Upper lobe of left lung (tissue), 6 donors: Measurements from ENCODE around the gene KCNJ14. TPM values are rescaled to one million over a fixed set of nuclear protein-coding genes. Genes with fewer than 3 reads are reported as not detected.

Experiments
- ATAC-seq, 2 donors: fragments of 200-7000 bp; cut with Tn5 transposase; one replicate each; pipeline ENCODE4 v1.9.1; 2022; ENCODE audit warnings: mild to moderate bottlenecking in 2 of 2, moderate library complexity in 2 of 2; ENCODE audit not compliant: low FRiP score in 2 of 2
- DNase-seq, 2 donors: peaks; one replicate each; pipeline ENCODE4 v3.0.0-alpha.2; 2019 to 2020
- H3K27ac ChIP-seq, 4 donors: fragments of 200-600 bp; sonication (generic); one replicate each; pipeline ENCODE4 v1.5.1; 2016 to 2019
- H3K27me3 ChIP-seq, 4 donors: fragments of 200-600 bp; sonication (generic); one replicate each; pipeline ENCODE4 v1.5.1; 2017 to 2019
- H3K36me3 ChIP-seq, 4 donors: fragments of 200-600 bp; sonication (generic); one replicate each; pipeline ENCODE4 v1.5.1; 2016 to 2019
- H3K4me1 ChIP-seq, 4 donors: fragments of 200-600 bp; sonication (generic); one replicate each; pipeline ENCODE4 v1.5.1; 2018 to 2019
- H3K4me3 ChIP-seq, 4 donors: fragments of 200-600 bp; sonication (generic); one replicate each; pipeline ENCODE4 v1.5.1; 2017 to 2019; ENCODE audit warnings: mild to moderate bottlenecking in 2 of 4, moderate library complexity in 1 of 4
- H3K9me3 ChIP-seq, 4 donors: fragments of 200-600 bp; sonication (generic); one replicate each; pipeline ENCODE4 v1.5.1; 2018 to 2019
- CTCF ChIP-seq, 6 experiments: fragments of 450-650 bp in 4 of 6; fragments of 200-600 bp in 2 of 6; sonication (generic) in 2 of 6; IDR thresholded peaks; one replicate each; pipeline ENCODE4 v1.5.1; 2016 to 2019; ENCODE audit warnings: antibody characterized with exemption in 6 of 6
- EP300 ChIP-seq, 4 donors: sonication (generic); formaldehyde crosslinking; IDR thresholded peaks; one replicate each; pipeline ENCODE4 v1.5.1; 2017; ENCODE audit warnings: antibody characterized with exemption in 4 of 4, control low read depth in 2 of 4
- POLR2A ChIP-seq, 4 donors: fragments of 450-650 bp; IDR thresholded peaks; one replicate each; pipeline ENCODE4 v1.5.1; 2016 to 2017; ENCODE audit warnings: antibody characterized with exemption in 4 of 4, mild to moderate bottlenecking in 2 of 4
- POLR2AphosphoS5 ChIP-seq, 2 donors: sonication (generic); formaldehyde crosslinking; IDR thresholded peaks; one replicate each; pipeline ENCODE4 v1.5.1; 2017; ENCODE audit warnings: antibody characterized with exemption in 2 of 2
- WGBS, 2 donors: methylation state at CpG; one replicate each; pipeline ENCODE4 v1.1.5; 2017 to 2018; 5-methylcytosine and 5-hydroxymethylcytosine counted together
- total RNA-seq, 6 donors: library from RNA; depleted of rRNA in 4 of 6; stranded (reverse); fragments of >200 nt in 4 of 6; gene quantifications; one replicate each; pipeline versions ENCODE4 v1.1.0 to v1.2.1, GENCODE V29; 2016 to 2021
- donor health status: DM: no; HTN: no; CAD: no; lungs with moderate emphysema.
- donor health status: DM: no; HTN: yes; CAD: no; lungs with severe emphysema.

Gene KCNJ14
- total RNA-seq, 6 donors from 2014 or later = 0.54 to 1.9 (median 0.91) TPM

GRCh38 chr19:48498595-48499311 lies 43.4 kb downstream of the KCNJ14 start:
- Histone ChIP-seq H3K27ac (no peak overlapping the region), H3K4me3 (peak overlapping the region in 1 of 4 donors; percentile 22), H3K27me3 (peaks cover 0 to 20% (median 6%) of the 10 kb centered on the region in 4 donors), H3K4me1 (peaks cover 14 to 44% (median 36%) of the 10 kb centered on the region in 4 donors), H3K36me3 (no peaks in the 10 kb centered on the region), H3K9me3 (no peaks in the 10 kb centered on the region)
- DNase-seq (peak in 1 of 2 donors; percentile 81), ATAC-seq (no peak)
- TF ChIP-seq EP300 (IDR thresholded peaks at IDR 0.05) (no peak), POLR2AphosphoS5 (IDR thresholded peaks at IDR 0.05) (no peak), POLR2A (IDR thresholded peaks at IDR 0.05) (no peak), CTCF (IDR thresholded peaks at IDR 0.05) (no peak)
- WGBS, 2 donors = 54 to 81% methylated on average over 14 to 21 of the region's 59 CpGs

- peaks cover 0 to 20% (median 6%) of the 10 kb centered on the region in 4 donors for H3K27me3 ChIP-seq
- WGBS, 2 donors = 75% methylated on average over 24 to 44 of the region's 44 CpGs
- H3K36me3 ChIP-seq = no peaks in the 10 kb centered on the region
- no peaks in the 10 kb centered on the region for H3K9me3 ChIP-seq
- H3K4me1 ChIP-seq = peaks cover 9 to 37% (median 30%) of the 10 kb centered on the region in 4 donors
- TF ChIP-seq POLR2A (IDR thresholded peaks at IDR 0.05) = no peak
- TF ChIP-seq POLR2AphosphoS5 (IDR thresholded peaks at IDR 0.05) = no peak
- TF ChIP-seq CTCF (IDR thresholded peaks at IDR 0.05) = no peak
- no peak for TF ChIP-seq EP300 (IDR thresholded peaks at IDR 0.05)
- peak in 1 of 2 donors; percentile 80 for DNase-seq
- no peak overlapping the region for H3K27ac ChIP-seq
- no peak for ATAC-seq
- peak overlapping the region in 1 of 4 donors; percentile 22 for H3K4me3 ChIP-seq
Measured at GRCh38 chr19:48499316-48500090, 44.1 kb downstream of the KCNJ14 start.

GRCh38 chr19:48500830-48501493 lies 45.6 kb downstream of the KCNJ14 start:
- Histone ChIP-seq H3K4me1 (peaks cover 3 to 35% (median 23%) of the 10 kb centered on the region in 4 donors), H3K36me3 (no peaks in the 10 kb centered on the region), H3K27ac (peak overlapping the region in 2 of 4 donors; percentile 37 to 68), H3K27me3 (peaks cover 0 to 20% (median 6%) of the 10 kb centered on the region in 4 donors), H3K4me3 (peak overlapping the region in 3 of 4 donors; percentile 37 to 49 (median 49)), H3K9me3 (no peaks in the 10 kb centered on the region)
- 45 to 58% methylated on average over 12 to 28 of the region's 32 CpGs for WGBS, 2 donors
- TF ChIP-seq EP300 (IDR thresholded peaks at IDR 0.05) (no peak), CTCF (IDR thresholded peaks at IDR 0.05) (no peak), POLR2AphosphoS5 (IDR thresholded peaks at IDR 0.05) (no peak), POLR2A (IDR thresholded peaks at IDR 0.05) (no peak)
- no peak for ATAC-seq
- peak in 1 of 2 donors; percentile 87 for DNase-seq

- WGBS, 2 donors = 1 to 7% methylated on average over 14 to 19 of the region's 20 CpGs
Measured at GRCh38 chr19:48501494-48502349, 46.3 kb downstream of the KCNJ14 start.

More at GRCh38 chr19:48501494-48502349, 46.3 kb downstream of the KCNJ14 start:
- H3K4me1 ChIP-seq = peaks cover 3 to 35% (median 23%) of the 10 kb centered on the region in 4 donors
- TF ChIP-seq POLR2AphosphoS5 (IDR thresholded peaks at IDR 0.05) = no peak
- no peak for TF ChIP-seq CTCF (IDR thresholded peaks at IDR 0.05)
- TF ChIP-seq POLR2A (IDR thresholded peaks at IDR 0.05) = peak in 1 of 4 donors; percentile 36
- no peak for TF ChIP-seq EP300 (IDR thresholded peaks at IDR 0.05)
- peak; percentile 86 to 97 for DNase-seq
- peaks cover 0 to 20% (median 6%) of the 10 kb centered on the region in 4 donors for H3K27me3 ChIP-seq
- no peaks in the 10 kb centered on the region for H3K9me3 ChIP-seq
- peak overlapping the region in 2 of 4 donors; percentile 61 to 68 for H3K27ac ChIP-seq
- peak overlapping the region in 3 of 4 donors; percentile 37 to 49 (median 49) for H3K4me3 ChIP-seq
- no peaks in the 10 kb centered on the region for H3K36me3 ChIP-seq
- ATAC-seq = peak; percentile 71 to 92
